ENCODE results near the gene PEX7.

GRCh38 chr6:136930528-136930927 is 108.1 kb downstream of the PEX7 start:
- TF ChIP-seq, protein P1, sequence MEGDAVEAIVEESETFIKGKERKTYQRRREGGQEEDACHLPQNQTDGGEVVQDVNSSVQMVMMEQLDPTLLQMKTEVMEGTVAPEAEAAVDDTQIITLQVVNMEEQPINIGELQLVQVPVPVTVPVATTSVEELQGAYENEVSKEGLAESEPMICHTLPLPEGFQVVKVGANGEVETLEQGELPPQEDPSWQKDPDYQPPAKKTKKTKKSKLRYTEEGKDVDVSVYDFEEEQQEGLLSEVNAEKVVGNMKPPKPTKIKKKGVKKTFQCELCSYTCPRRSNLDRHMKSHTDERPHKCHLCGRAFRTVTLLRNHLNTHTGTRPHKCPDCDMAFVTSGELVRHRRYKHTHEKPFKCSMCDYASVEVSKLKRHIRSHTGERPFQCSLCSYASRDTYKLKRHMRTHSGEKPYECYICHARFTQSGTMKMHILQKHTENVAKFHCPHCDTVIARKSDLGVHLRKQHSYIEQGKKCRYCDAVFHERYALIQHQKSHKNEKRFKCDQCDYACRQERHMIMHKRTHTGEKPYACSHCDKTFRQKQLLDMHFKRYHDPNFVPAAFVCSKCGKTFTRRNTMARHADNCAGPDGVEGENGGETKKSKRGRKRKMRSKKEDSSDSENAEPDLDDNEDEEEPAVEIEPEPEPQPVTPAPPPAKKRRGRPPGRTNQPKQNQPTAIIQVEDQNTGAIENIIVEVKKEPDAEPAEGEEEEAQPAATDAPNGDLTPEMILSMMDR (conservative IDR thresholded peaks at IDR 0.05; ENCODE audit: low read depth, low read length): no peak
- no peak for TF ChIP-seq EZH2phosphoT487 (IDR thresholded peaks at IDR 0.05; ENCODE audit: borderline replicate concordance, low read length)

Data from PC-3 (cell line).